GM18867 (cell line): ENCODE measurements around the gene TDRD12.

Experiments used
- ATAC-seq: cut with Tn5 transposase; IDR thresholded peaks from one replicate; pipeline ENCODE4 v1.9.1; 2021; ENCODE audit warnings: mild to moderate bottlenecking, moderate library complexity; ENCODE audit not compliant: unreplicated experiment

TDRD12 gene

DNA sequence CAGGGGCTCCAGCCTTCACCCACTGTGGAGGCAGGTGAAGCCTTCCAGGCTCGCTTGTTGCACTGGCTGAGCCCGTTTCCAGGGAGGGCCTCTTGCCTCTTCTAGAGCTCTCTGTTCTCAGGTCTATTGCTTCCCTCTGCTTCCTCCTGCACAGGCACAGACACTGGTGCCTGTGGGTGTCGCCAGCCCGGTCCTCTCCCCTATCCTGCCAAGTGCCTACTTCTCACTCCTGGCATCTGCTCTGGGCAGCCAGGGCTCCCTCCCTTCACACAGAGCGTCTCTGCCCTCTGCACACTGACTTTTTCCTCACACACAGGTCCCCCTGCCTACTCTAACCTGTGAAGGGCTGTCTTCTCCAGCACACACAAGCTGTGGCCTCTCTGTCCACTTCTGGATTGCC, 89.7 kb downstream of the TDRD12 start:
- no peak for ATAC-seq

DNA sequence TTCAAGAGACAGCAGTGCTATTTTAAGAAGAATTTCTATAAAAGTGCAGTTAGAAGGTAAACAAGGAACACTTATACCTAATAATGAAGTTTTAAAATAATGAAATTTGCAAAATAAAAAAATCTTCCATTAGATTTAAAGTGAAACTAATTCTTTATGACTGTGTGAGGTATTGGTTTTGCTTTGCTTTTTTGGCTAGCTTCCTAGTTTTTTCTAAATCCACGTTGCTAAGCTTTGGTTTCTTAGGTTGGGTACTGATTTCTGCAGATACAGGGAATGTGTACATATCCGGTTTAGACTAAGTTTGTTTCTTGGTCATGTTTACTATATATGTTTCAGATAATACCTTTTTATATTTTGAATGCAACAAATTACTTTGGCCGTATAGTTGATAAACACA, 90.2 kb downstream of the TDRD12 start:
- no peak for ATAC-seq

DNA sequence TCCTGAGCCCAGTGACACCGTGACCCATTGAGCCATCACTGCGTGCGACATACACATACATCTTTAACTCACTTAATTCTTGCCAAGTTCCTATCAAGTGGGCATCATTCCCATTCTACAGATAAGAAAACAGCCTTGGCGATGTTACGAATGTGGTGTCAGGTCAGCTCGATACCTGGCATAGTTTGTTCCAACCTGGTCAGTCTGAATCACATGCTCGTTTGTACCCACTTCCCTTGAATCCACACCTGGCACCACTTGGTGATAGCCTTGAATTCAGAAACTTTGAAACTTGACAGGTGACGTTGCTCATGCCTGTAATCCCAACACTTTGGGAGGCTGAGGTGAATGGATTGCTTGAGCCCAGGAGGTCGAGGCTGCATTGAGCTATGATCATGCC, 90.9 kb downstream of the TDRD12 start:
- no peak for ATAC-seq

DNA sequence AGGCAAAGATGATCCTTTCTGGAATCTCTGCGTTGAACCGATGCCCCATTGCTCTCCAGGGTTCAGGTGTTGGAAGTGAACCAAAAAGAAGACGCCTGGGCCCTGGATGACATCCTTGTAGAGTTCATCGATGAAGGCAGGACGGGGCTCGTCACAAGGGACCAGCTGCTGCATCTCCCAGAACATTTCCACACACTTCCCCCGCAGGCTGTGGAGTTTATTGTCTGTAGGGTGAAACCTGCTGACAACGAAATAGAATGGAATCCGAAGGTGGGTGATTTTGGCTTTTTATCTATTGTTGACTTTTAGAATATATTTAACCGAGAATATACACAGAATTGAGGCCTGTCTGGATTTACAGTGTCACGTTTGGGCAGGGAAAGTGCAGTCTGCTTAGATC, 91.6 kb downstream of the TDRD12 start:
- no peak for ATAC-seq

DNA sequence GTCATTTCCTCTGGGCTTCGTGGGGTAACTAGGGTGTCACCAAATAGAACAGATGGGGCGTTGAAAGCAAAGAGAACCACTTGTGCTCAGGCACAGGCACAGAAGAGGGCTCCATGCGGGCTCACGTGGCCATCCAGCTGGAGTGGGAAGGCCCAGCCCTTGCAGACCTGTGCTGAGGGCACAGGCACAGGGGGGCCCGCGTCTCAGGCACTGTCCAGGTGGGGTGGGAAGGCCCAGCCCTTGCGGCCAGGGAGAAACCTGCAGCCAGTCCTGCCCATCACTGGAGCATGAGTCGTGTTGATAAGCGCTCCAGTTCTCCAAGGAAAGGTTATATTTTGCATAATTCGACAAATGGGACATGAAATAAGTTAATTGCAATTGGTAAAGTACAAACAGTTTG, 92.5 kb downstream of the TDRD12 start:
- ATAC-seq: no peak

DNA sequence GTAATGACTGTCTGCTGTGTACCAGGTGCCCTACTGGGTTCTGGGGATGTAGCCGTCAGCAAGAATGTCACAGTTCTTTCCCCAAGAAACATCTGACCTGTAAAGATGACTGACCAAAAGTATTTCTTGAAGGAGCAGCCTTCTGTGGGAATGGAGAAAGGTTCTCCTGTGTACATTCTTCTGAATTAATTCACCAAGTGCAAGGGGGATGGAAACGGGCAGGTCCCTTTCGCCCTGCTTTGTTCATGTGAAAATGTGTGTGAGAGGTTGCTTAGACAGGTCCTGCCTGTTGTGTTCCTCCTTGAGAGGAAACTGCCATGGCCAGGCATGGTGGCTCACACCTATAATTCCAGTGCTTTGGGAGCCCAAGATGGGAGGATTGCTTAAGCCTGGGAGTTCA, 93.0 kb downstream of the TDRD12 start:
- no peak for ATAC-seq

DNA sequence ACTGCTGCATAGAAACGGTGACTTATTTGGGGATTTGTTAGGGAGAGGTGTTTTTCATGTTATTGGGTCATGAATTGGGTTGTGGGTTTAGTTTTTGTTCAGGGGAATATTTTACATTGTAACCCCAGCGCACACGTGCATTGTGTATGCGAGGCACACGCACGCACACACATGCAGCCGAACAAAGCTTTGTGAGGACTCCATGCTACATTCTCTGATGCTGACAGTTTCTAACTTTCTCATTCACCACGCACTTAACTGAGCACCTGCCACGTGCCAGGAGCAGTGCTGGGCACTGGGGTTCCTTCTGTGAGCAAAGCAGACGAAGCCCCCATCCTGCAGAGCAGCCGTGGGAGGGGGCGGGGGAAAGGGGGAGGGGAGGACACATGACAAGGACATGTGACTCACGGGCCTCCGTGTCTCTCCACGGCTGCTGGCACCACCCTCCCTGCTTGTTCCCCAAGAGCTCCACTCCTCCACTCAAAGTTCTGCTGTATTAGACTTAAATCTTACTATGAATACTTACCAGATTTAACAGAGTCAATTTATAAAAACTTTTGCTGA, 94.4 kb downstream of the TDRD12 start:
- ATAC-seq: no peak

DNA sequence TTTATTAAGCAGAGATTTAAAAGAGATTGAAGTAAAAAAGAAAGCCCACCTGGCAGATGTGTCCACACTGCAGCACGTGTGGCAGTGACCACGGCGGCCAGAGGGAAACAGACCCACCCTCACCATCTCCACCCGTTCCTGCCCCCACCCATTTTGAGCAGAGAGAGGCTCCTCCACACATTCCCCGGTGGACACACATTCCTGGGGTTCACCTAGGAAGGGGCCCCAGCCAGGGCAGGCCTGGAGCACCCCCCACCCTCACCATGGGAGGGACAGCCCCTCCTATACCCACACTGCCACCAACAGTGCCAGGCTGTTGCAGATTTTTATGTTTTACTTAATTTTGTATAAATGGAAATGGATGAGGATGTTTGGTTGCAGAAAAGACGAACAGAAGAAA, 95.1 kb downstream of the TDRD12 start:
- ATAC-seq: no peak

DNA sequence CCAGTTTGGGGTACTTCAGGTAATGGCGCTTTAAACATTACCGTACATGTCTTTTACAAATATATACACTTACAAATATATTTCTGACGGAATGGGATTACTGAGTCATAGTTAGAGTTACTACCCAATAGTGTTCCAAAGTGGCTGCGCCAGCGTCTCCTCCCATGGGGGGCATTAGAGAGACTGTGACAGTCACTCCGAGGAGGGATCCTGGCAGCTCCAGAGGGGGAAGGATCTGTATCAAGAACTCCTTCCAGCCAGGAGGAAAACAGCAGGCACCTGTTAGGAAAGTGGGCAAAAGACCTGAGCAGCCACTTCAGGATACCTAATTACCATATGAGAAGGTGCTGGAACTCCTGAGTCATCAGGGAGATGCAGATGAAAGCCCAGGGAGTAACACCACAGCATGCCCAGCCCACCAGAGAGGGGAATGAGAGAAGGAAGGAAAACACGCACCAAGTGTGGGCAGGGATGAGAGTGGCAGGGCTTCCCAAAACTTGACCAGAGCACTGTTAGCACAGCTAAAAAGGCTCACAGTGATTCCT, 97.1 kb downstream of the TDRD12 start:
- ATAC-seq: no peak

DNA sequence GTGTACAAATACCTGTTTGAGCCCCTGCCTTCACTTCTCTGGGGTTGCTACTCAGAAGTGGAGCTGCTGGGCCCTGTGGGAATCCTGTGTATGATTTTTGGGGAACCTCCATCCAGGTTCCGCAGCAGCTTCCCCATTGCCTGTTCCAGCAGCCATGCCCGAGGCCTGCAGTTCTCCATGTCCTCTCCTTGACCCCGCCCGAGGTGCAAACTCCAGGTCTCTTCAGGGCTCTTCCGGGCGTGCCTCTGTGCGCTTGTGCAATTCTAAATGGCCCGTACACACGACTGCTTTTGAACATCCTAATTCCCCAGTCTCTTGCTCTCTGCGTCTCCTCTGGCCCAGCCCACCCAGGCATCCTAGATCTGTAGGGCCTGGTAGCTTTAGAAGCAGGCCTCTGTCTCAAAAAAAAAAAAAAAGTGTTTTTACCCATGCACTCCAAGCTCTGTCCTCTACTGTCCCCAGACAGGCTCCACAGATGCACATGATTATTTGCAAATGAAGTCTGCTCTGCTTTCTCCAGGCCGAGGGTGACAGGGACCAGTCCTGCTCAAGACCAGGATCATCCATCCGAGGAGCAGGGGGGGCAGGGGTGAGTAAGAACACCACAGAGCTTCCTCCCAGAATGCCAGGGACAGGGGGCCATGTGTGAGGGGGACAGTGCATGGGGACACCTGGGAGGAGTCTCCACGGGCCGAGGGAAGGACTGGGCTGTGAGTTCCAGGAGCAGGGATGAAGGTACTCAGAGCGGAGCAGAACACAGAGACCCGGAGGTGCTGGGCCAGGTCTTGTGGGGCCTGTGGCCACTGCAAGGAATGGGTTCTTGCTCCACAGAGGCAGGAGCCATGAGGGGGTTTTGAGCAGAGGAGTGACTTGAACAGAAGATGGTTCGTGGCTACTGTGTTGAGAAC, 98.3 kb downstream of the TDRD12 start:
- ATAC-seq: no peak

DNA sequence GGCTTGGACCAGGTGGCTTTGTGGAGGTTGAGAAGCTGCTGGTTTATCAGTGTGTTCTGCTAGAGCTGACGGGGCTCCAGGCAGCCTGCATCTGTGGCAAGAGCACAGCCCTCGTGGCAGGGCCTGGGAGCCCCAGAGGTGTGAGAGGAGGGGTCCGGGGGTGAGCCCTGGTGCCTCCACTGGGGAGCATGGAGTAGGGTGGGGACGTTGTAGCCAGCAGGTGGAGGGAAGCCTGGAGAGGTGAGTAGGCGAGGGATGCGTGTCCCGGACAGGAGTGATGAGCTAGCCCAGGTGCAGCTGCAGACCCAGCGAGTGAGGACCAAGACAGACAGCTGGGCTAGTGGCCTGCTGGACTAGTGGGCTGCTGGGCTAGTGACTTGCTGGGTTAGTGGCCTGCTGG, 99.0 kb downstream of the TDRD12 start:
- ATAC-seq: no peak

DNA sequence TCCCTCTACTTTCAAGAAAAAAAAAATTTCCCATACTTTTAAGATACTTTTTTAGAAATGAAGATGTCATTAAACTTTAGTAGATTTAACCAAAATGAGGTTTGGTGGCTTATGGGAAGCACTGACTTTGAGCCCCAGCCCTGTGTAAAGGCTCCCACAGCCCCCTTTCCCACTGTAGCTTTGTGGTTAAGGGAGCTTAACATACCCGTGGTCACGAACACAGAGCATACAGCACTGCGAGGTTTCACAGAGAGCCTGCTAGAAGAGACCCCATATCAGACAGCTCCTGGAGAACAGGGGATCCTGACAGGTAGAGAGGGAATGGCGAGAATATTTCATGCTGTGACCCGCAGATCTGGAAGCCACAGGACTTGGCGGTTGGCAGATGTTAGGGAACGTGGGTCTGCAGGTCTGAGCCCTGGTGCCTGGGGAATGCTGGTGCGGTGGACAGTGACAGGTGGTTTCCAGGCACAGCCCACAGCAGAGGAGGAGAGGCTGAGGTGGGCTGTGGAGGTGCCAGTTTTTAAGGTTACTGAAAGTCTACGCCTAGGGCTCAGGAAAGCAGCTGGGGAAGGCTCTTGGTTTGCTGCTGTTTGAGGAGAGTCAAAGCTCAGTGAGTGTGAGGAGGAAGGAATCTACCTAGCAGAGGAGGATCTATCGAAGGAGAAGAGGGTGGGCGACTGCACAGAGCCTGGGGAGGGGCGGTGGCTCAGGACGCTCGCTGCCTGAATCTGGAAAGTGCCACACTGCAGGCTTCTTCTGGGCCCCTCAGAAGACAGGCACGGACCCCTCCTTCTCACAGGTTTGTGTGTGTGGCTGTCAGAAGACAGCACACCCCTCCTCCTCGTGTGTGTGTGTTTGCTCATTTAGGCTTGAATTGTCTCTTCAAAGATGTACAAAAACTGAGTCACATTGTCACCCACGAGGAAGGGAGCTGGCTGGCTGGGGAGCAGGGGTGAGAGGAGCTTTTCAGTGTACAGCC, 100.1 kb downstream of the TDRD12 start:
- no peak for ATAC-seq

DNA sequence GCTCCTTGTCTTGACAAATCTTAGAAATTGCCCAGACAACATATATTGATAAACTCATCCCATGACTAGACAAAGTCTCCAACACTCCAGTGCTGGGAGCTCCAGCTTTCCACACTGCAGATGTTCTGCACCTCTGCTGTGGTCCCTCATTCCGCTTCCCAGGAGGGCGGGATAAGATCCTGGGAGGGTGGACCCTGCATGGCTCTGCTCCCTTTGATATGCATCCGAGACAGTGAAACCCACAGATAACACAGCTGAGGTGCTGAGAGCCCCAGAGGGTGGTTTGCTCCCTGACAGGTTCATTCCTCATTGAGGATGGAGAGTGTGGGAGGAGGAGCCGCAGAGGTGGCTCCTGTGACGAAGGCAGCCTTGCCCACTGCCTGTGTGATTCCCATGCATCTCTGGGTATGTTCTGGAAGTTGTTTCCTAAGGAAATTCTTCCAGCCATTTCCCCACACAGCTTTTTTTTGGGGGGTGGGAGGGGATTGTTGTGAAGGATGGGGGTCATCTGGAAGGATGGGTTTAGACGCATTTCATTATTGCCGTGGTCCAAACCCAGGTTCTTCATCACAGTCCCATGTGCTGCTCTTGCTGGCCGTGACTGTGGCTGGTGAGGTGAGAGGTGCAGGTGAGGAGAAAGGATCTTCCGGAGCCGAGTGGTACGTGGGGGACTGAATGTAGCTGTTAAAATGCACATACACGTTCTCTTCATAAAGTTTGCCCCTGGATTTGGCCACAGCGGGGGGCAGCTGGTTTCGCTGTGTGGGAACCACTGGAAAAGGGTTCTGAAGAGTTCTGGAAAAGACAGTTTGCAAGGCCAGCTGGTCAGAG, 103.6 kb downstream of the TDRD12 start:
- ATAC-seq: no peak

DNA sequence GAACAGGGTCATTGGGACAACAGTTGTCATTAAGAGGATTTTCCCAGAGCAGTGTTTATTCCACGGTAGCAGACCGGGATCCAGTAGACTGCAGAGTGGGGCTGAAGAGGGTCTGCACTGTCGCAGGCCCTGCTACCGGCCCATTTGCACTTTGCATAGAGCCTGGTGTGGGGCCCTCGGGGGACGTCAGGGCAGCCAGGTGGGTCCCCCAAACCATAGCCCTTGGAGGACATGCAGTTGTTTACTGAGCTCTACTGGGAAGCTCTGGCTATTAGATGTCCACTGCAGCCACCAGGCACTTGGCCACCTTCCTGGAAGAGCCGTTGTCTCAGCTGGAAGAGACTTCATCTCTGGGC, 104.2 kb downstream of the TDRD12 start:
- ATAC-seq: no peak

DNA sequence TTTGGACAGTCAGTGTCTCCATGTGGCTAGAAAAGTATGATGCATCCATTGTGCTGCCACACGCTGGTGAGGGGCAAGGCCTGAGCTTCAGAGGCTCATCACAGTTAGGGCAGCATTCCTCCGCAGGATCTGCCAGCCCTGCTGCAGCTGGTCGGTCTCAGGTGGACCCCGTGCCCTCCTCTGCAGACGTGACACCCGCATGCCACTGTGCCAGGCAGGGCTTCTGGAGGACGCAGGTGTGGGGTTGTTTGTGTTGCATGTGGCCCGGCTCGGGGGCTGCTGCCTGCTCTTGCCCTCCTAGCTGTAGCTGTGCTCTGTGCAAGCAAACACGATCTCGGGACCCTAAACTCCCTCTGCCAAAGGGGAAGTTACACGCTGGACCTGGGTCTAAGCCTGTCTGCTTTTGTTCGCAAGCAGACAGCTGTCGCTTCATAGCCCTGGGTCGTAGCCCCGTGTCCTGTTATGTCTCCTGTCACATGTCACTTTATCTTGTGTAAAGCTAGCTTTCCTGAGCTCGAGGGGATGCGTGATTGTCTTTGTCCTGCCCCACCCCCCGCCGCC, 104.7 kb downstream of the TDRD12 start:
- no peak for ATAC-seq

DNA sequence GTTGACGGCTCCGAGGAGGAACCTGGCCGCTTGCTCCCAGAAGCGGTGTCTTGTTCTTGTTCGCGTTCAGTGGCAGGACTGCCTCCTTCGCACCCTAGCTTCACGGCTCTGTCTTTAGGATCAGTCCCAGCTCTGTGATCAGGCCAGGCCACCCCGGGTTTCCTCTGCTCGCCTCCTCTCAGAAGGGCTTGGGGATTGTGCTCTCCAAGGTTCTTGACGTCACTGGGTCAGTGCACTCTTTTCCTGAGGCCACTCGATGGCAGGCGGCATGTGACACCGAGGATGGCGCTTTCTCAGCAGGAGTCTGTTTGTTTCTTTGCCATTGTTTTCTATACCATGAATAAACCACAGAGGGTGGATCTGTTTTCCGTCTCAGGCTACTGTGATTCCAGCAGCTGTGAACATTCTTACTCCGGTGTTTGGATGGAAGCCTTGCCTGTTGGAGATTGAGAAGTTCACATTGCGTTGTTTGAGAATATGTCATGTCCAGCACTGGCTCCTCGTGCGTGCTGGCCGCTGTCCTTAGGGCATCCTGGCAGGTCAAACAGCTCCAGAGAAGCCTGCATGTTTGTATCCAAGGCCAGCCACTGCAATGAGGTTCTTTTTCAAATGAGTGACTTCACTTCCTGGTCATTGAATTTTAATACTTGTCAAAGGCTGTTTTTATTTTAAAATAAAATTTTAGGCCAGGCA, 105.5 kb downstream of the TDRD12 start:
- no peak for ATAC-seq

DNA sequence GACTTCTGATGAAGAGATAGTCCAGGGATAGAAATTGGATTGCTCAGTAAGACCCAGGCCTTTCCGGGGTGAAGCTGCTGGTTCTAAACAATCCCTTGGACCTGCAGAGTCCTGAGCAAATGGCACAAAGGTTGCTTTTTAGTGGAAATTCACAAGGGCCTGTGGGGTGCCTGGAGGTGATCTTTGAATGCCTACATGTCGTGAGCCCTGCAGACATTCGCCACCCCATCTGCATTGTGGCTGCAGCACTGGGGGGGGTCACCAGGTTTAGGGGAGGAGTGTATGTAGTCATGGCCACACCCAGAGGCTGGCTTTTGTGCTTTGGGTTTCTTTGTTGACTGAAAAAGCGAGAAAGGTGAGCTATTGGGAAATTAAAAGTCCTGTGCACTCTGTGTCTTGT, 108.6 kb downstream of the TDRD12 start:
- ATAC-seq: no peak

DNA sequence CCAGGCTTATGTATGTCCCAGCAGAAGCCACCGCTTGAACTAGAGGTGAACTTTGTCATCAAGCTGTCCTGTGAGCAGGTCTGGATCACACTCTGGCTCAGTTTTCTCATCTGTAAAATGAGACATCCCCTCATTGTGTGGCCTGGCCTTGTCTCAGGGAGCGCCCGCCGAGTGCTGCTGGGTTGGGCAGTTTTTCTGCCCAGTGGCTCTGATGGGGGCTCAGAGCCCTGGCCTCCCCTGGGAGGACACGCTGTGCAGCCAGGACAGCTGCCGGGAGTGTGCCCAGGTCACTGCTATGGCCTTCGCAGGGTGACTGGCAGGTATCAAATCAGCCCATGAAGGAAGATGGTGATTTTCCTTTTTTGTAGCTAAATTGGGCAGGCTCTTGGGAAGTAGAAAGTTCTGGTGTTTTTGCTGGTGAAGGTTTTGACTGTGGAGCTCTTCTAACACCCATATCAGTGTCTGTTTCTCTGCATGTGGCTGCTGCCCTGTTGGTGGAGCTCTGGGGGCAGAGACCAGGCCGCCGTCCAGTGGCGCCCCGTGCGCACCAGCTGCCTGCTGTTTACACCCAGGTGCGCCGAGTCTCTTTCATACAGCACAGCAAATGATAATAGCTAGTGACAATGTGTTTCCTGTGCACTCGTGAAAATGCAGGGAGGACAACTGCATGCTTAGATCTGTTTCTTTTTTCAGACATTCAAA, 109.2 kb downstream of the TDRD12 start:
- no peak for ATAC-seq

DNA sequence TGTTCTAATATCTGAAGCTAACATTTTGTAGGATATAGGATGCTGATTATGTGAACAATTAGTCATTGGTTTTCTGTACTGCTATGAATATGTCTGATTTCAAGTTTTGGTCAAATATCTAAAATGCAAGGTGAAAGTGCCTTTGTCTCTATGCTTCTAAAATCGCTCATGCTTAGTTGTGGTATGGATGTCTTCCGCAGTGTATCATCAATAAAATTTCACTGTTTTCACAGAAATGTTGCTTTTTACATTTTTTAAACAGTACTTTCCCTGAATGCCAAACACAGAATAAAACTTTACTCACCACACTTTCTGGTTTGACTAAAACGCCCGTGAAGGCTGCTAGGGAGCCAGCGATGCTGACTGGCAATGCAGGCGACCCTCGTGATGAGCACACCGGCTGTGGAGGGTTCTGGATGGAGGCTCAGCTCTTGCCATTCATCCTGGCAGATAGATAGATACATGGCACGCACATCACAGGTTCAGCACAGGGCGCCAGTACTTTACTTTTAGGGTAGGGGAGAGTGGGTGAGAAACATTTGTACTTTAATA, 109.9 kb downstream of the TDRD12 start:
- ATAC-seq: no peak
